AG09319 (cell line): ENCODE results near the gene NEURL1B.

ENCODE experiments used
- DNase-seq: peaks from one replicate; pipeline ENCODE4 v3.0.0-alpha.2; 2010; ENCODE audit warnings: low read depth; ENCODE audit errors: extremely low read depth
- TF ChIP-seq, protein P1 (sequence below): IDR thresholded peaks from 2 replicates; pipeline ENCODE4 v1.5.1; 2011; ENCODE audit warnings: low read depth, mild to moderate bottlenecking, inconsistent platforms, low read length, moderate library complexity

The NEURL1B gene

GRCh38 chr5:172622091-172623046 lies 18.7 kb upstream of the NEURL1B start:
- DNase-seq, result no peak
- TF ChIP-seq, protein P1, sequence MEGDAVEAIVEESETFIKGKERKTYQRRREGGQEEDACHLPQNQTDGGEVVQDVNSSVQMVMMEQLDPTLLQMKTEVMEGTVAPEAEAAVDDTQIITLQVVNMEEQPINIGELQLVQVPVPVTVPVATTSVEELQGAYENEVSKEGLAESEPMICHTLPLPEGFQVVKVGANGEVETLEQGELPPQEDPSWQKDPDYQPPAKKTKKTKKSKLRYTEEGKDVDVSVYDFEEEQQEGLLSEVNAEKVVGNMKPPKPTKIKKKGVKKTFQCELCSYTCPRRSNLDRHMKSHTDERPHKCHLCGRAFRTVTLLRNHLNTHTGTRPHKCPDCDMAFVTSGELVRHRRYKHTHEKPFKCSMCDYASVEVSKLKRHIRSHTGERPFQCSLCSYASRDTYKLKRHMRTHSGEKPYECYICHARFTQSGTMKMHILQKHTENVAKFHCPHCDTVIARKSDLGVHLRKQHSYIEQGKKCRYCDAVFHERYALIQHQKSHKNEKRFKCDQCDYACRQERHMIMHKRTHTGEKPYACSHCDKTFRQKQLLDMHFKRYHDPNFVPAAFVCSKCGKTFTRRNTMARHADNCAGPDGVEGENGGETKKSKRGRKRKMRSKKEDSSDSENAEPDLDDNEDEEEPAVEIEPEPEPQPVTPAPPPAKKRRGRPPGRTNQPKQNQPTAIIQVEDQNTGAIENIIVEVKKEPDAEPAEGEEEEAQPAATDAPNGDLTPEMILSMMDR, result no peak

- TF ChIP-seq, protein P1, result no peak
- no peak for DNase-seq
Measured at GRCh38 chr5:172623313-172623980, 17.6 kb upstream of the NEURL1B start.

DNA sequence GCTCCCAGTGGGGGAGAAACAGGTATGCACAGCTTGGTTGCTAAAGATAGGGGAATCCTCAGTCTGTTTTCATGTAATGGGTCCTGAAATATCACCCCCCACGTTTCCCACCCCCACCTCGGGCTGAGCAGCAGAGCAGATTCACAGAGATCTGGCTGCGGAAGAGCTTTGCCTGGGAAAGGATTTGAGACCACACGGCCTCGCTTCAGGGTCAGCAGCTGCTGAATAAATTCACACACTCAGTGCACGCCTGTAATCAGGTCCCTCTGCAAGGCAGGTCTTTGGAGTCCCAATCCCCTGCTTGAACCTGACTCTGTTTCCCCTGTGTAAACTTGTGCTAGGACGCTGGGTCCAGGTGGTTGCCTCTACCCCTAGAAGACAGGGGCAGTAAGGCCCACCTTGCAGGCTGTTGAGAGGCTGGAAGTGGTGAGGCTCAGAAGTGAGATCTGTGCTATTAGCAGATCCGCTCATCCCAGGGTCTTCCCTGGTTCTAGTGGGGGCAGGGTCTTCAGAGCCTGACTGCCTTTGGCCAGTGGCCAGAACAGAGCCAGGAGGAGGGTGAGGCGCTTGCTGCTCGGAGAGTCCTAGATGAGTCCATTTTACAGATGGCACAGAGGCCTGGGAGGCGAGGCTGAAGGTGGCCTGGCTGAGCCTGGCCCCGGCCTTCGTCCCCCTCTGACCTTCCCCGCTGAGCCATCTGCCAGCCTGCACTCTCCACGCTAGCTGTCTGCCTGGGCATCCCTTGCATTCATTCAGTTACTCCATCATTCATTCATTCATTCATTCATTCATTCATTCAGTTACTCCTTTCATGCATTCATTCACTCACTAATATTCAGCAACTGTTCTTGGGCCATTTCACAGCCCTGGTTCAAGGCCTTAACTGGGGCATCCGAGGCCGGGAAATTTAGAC lies 16.7 kb upstream of the NEURL1B start:
- TF ChIP-seq, protein P1, result no peak
- DNase-seq, result no peak

DNA sequence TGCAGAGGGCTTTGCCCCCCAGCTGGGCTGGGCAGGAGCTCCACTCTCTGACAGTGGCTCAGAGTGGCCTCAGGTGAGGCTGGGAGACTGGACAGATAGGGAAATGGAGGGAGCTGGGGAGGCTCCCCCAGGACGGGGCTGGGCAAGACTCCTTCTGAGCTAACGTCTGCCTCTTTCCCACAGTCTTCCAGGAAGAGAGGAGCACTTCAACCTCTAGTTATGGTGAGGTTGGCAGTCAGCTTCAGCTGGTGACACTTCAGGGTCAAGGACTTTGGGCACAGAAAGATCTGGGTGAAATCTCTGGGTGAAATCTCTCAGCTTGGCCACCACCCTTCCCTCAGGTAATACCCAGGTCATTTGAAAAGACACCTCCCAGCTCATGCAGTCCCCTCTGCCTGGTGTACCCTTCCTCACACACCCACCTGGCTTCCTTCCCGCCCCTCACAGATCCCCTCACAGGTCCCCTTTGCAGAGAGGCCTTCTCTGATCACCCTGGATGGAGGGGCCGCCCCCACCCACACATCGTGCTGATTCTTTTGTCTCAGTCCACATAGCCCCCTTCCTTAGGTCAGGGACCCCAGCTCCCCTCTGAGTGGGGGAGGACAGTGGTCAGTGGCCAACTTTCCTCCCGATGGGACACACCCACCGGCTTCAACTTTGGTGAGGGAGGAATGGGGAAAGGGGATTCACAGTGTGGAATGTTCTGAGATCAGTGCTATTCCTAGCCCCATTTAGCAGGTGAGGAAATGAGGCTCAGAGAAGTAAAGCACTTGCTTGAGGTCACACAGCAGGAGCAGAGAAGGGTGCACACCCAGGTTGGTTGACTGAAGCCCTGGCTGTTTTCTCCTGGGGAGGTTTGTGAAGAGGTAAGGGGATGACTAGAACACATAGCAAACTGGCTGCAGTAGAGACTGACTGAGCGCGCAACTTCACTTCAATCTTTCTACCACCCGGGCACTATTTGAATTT lies 15.8 kb upstream of the NEURL1B start:
- TF ChIP-seq, protein P1, result no peak

GRCh38 chr5:172626031-172626581 lies 15.0 kb upstream of the NEURL1B start:
- TF ChIP-seq, protein P1, result no peak
- DNase-seq, result no peak

More for the DNA sequence above, 15.8 kb upstream of the NEURL1B start:
- DNase-seq, result no peak

GRCh38 chr5:172630082-172630481 lies 11.0 kb upstream of the NEURL1B start:
- no peak for DNase-seq
- TF ChIP-seq, protein P1, result no peak
